Measurements from ENCODE around the gene ACVR2B.

The ACVR2B gene

DNA sequence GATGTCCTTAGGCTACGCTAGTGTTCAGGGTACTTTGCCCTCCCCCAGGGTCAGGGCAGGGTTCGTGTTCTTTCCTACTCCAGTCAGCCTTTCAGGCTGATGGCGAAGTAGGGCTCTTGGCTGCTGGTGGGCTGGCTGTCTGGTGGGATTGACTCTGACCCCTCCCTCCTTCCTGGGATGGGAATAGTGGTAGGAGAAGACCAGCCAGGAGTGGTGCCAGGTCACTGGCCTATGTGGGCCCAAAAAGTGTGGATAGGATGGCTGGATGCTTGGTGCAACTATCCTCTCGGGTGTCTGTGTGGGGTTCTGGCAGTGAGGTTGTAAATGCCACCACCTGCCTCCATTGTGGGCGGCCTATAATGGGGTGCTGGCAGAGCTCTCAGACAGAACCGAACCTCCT, 22.0 kb downstream of the ACVR2B start:
- Histone ChIP-seq H3K27me3 (ENCODE audit: control insufficient read depth, low read length) (no peaks in the 10 kb centered on the region), H4K20me1 (ENCODE audit: control insufficient read depth, insufficient read depth, low read depth, low read length) (no peaks in the 10 kb centered on the region), H3K79me2 (ENCODE audit: control insufficient read depth, low read length) (peaks cover 27% of the 10 kb centered on the region)

DNA sequence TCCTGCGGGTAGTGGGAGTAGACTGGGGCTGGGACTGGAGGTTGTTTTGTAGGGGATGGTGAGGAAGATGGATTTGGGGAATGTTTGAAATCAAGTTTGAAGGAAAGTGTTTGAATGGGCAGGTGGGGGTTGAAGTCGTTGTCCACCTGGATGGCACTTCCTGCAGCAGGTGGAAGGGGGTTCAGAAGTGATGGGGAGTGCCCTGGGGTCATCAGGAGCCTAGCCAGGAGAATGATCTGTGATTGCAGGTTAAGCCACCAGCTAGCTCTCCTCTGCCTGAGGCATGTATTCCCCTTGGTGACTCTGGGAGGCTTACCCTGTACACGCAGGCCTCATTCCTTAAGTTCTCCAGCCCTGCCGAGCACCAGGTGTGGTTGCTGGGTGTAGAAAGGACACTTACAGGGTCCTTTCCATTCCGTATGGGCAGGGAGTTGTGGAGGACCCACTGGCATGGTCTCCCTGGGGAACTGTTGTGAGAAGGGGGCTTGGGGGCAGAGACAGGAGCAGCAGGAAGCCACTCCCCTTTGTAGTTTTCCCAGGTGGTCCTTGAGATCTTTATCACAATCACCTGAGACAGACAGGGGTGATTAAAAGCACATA, 22.6 kb downstream of the ACVR2B start:
- peaks cover 27% of the 10 kb centered on the region for H3K79me2 ChIP-seq (ENCODE audit: control insufficient read depth, low read length)
- no peaks in the 10 kb centered on the region for H4K20me1 ChIP-seq (ENCODE audit: control insufficient read depth, insufficient read depth, low read depth, low read length)
- no peak for TF ChIP-seq EZH2phosphoT487 (IDR thresholded peaks at IDR 0.05; ENCODE audit: borderline replicate concordance, low read length)
- TF ChIP-seq, protein P1, sequence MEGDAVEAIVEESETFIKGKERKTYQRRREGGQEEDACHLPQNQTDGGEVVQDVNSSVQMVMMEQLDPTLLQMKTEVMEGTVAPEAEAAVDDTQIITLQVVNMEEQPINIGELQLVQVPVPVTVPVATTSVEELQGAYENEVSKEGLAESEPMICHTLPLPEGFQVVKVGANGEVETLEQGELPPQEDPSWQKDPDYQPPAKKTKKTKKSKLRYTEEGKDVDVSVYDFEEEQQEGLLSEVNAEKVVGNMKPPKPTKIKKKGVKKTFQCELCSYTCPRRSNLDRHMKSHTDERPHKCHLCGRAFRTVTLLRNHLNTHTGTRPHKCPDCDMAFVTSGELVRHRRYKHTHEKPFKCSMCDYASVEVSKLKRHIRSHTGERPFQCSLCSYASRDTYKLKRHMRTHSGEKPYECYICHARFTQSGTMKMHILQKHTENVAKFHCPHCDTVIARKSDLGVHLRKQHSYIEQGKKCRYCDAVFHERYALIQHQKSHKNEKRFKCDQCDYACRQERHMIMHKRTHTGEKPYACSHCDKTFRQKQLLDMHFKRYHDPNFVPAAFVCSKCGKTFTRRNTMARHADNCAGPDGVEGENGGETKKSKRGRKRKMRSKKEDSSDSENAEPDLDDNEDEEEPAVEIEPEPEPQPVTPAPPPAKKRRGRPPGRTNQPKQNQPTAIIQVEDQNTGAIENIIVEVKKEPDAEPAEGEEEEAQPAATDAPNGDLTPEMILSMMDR (IDR thresholded peaks at IDR 0.05; ENCODE audit: low read depth, low read length, poor library complexity, severe bottlenecking), result no peak
- no peak overlapping the region for H3K4me3 ChIP-seq (ENCODE audit: low read length)
- peaks cover 21% of the 10 kb centered on the region for H3K36me3 ChIP-seq (ENCODE audit: control insufficient read depth, low read length)
- no peaks in the 10 kb centered on the region for H3K27me3 ChIP-seq (ENCODE audit: control insufficient read depth, low read length)
- H3K4me2 ChIP-seq (ENCODE audit: low read length), result no peak overlapping the region
- no peaks in the 10 kb centered on the region for H3K9me2 ChIP-seq (replicated peaks; ENCODE audit: control insufficient read depth, low read length)
- no peaks in the 10 kb centered on the region for H3K9me3 ChIP-seq (ENCODE audit: control insufficient read depth, insufficient read depth, low read length)
- no peaks in the 10 kb centered on the region for H3F3A ChIP-seq (ENCODE audit: control insufficient read depth, insufficient read depth)
- H3K4me1 ChIP-seq (ENCODE audit: control insufficient read depth, low read length), result no peaks in the 10 kb centered on the region
- H3K27ac ChIP-seq (ENCODE audit: low read depth, low read length), result no peak overlapping the region

More for the DNA sequence above, 22.0 kb downstream of the ACVR2B start:
- Histone ChIP-seq H3K4me1 (ENCODE audit: control insufficient read depth, low read length) (no peaks in the 10 kb centered on the region), H3K36me3 (ENCODE audit: control insufficient read depth, low read length) (peaks cover 16% of the 10 kb centered on the region), H3F3A (ENCODE audit: control insufficient read depth, insufficient read depth) (no peaks in the 10 kb centered on the region), H3K4me3 (ENCODE audit: low read length) (no peak overlapping the region), H3K27ac (ENCODE audit: low read depth, low read length) (no peak overlapping the region), H3K9me3 (ENCODE audit: control insufficient read depth, insufficient read depth, low read length) (no peaks in the 10 kb centered on the region), H3K9me2 (replicated peaks; ENCODE audit: control insufficient read depth, low read length) (no peaks in the 10 kb centered on the region), H3K4me2 (ENCODE audit: low read length) (no peak overlapping the region)
- no peak for TF ChIP-seq EZH2phosphoT487 (IDR thresholded peaks at IDR 0.05; ENCODE audit: borderline replicate concordance, low read length)
- TF ChIP-seq, protein P1 (IDR thresholded peaks at IDR 0.05; ENCODE audit: low read depth, low read length, poor library complexity, severe bottlenecking), result no peak

DNA sequence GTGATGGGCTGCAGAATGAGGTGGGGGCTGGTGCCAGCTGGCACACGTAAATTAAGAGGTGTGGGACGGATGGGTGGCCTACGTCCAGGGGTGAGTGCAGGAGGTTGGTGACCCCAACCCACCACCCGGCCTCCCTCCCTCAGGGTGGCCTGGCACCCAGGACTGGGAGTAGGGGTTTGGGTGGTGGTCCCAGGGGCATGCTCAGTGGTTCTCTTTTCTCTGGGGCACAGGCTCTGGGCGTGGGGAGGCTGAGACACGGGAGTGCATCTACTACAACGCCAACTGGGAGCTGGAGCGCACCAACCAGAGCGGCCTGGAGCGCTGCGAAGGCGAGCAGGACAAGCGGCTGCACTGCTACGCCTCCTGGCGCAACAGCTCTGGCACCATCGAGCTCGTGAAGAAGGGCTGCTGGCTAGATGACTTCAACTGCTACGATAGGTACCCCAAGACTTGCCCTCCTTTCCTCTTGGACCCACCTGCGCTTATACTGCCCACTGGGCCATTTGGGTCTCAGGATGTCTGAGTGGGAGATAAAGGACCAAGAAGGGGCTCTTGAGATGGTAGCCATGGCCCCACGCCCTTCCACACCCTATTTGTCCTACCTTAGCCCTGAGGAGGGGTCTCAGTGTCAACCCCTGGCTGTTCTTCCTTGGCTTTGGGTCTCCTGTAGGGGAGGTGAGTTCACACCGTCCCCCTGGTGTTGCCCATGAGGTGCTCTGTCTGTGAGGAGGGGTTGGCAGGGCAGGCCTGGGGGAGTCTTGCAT, 23.5 kb downstream of the ACVR2B start:
- no peaks in the 10 kb centered on the region for H3F3A ChIP-seq (ENCODE audit: control insufficient read depth, insufficient read depth)
- H3K4me1 ChIP-seq (ENCODE audit: control insufficient read depth, low read length), result no peaks in the 10 kb centered on the region
- TF ChIP-seq, protein P1 (IDR thresholded peaks at IDR 0.05; ENCODE audit: low read depth, low read length, poor library complexity, severe bottlenecking), result no peak
- TF ChIP-seq EZH2phosphoT487 (IDR thresholded peaks at IDR 0.05; ENCODE audit: borderline replicate concordance, low read length), result no peak
- H4K20me1 ChIP-seq (ENCODE audit: control insufficient read depth, insufficient read depth, low read depth, low read length), result no peaks in the 10 kb centered on the region
- H3K4me3 ChIP-seq (ENCODE audit: low read length), result no peak overlapping the region
- H3K79me2 ChIP-seq (ENCODE audit: control insufficient read depth, low read length), result peaks cover 21% of the 10 kb centered on the region
- H3K27me3 ChIP-seq (ENCODE audit: control insufficient read depth, low read length), result no peaks in the 10 kb centered on the region
- no peaks in the 10 kb centered on the region for H3K9me3 ChIP-seq (ENCODE audit: control insufficient read depth, insufficient read depth, low read length)
- peaks cover 27% of the 10 kb centered on the region for H3K36me3 ChIP-seq (ENCODE audit: control insufficient read depth, low read length)
- H3K27ac ChIP-seq (ENCODE audit: low read depth, low read length), result no peak overlapping the region
- H3K4me2 ChIP-seq (ENCODE audit: low read length), result no peak overlapping the region
- no peaks in the 10 kb centered on the region for H3K9me2 ChIP-seq (replicated peaks; ENCODE audit: control insufficient read depth, low read length)
